GM12874 (cell line): ENCODE results near the gene BSND.
A peak's percentile ranks its signal among the peaks of the same experiment; 100 is the strongest.

Experiments used
- CTCF ChIP-seq: IDR thresholded peaks from 2 replicates; pipeline ENCODE4 v1.5.1; 2011; ENCODE audit warnings: low read depth, mild to moderate bottlenecking, control low read depth, low read length, moderate library complexity; ENCODE audit not compliant: insufficient read depth

BSND gene

DNA sequence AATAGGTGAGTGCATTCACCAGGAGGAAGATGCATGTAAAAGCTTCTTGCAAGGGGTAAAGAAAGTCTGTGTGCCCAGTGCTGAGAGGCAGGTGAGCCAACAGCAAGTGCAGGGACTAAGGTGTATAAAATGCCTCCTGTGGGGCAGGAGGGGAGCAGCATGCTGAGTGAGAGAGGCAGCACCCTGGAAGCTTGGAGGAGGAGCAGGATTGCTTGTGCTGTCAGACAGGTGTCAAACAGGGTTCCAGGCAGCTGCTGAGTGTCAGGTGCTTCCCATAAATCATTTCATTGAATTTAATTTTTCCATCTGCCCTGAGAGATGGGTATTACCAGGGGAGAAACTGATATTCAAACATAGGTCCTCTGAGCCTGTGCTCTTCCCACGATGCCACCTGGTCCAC is 13.9 kb downstream of the BSND start:
- no peak for TF ChIP-seq CTCF

GRCh38 chr1:55015123-55015522 is 16.4 kb downstream of the BSND start:
- TF ChIP-seq CTCF: no peak

DNA sequence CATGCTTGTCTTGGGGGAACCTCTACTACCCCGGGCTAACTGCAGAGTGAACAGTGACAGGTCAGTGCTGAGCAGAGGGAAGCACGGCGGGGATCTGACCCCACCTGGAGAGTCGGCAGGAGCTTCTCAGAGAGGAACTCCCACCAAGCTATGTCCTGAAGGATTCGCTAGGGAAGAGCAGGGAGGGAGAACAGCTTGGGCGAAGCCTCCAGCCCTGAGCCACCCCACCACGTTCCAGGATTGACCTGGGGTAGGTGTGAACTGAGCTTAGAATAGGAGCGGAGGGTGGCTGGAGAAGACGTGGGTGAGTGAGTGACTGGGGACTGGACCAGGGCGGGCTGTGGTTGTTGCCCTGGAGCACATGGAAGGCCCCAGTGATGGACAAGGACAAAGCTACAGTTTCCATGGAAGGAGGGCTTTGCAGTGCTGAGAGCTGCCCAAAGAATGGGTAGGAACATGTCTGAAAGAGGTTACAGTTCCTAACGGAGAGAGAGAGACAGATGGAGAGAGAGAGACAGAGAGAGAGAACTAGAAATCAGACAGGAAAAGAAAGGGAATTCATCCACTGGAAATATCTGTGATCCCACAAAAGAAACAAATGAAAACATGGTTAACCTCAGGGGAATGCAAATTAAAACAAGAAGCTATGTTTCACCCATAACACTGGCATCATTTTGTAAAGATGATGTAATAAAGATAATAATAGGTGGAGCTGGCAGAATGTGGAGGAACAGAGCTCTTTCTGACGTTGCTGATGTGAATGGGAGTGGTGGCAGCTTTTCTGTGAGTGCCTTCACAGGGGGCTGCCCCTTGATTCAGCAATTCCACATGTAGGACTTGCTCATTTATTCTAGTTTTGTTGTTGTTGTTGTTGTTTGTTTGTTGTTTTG is 17.2 kb downstream of the BSND start:
- TF ChIP-seq CTCF: no peak

DNA sequence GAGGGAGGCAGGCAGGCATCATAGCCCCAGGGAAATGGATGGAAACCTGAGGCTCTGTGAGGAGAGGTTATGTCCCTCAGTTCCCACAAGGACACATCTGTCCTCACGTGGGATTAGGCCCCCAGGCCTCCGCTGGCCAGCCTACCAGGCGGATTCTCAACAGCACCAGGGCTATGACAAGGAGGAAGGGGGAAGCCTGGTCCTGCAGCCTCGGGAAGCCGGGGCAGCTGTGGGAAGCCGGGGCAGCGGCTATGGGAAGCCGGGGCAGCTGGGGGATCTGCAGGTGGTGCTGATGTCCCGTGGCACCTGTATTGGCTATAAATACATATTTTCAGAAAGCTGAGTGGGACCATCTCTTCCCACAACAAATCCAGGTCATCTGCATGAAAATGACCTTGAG is 19.7 kb downstream of the BSND start:
- TF ChIP-seq CTCF: no peak

- peak; percentile 97 for TF ChIP-seq CTCF
These were observed 23.3 kb downstream of the BSND start for GRCh38 chr1:55021942-55022546.

- no peak for TF ChIP-seq CTCF
These were observed 34.5 kb downstream of the BSND start for GRCh38 chr1:55033265-55033614.

- TF ChIP-seq CTCF: no peak
These were observed 35.9 kb downstream of the BSND start for GRCh38 chr1:55034476-55035133.
